GM18498 (cell line): Measurements from ENCODE around the gene EZH1.
"Not testable (repeated sequence)": the region's sequence is repeated elsewhere in the genome, so short reads cannot be mapped to it uniquely, and the experiment has no call there.

Experiments used
- ATAC-seq: cut with Tn5 transposase; IDR thresholded peaks from one replicate; pipeline ENCODE4 v1.9.1; 2021; ENCODE audit warnings: mild to moderate bottlenecking, moderate library complexity; ENCODE audit not compliant: unreplicated experiment

EZH1 gene

DNA sequence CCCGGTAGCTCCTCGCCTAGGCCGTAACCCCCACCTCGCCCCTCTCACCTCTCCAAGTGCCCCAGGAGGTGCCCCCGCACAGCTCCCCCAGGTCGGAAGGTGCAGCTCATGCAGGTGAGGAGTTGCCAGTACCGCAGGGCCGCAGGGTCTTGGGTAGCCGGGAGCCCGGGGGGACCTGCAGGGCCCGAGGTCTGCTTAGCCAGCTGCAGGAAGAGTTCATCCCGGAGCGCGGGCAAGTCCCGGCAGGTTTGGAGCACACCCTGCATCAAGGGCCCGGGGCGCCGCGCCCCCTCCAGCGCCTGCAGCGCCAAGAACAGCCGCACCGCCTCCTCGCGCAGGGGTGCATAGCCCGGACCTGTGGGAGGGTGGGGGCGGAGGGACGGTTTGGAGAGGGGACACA is 72.8 kb downstream of the EZH1 start:
- no peak for ATAC-seq

DNA sequence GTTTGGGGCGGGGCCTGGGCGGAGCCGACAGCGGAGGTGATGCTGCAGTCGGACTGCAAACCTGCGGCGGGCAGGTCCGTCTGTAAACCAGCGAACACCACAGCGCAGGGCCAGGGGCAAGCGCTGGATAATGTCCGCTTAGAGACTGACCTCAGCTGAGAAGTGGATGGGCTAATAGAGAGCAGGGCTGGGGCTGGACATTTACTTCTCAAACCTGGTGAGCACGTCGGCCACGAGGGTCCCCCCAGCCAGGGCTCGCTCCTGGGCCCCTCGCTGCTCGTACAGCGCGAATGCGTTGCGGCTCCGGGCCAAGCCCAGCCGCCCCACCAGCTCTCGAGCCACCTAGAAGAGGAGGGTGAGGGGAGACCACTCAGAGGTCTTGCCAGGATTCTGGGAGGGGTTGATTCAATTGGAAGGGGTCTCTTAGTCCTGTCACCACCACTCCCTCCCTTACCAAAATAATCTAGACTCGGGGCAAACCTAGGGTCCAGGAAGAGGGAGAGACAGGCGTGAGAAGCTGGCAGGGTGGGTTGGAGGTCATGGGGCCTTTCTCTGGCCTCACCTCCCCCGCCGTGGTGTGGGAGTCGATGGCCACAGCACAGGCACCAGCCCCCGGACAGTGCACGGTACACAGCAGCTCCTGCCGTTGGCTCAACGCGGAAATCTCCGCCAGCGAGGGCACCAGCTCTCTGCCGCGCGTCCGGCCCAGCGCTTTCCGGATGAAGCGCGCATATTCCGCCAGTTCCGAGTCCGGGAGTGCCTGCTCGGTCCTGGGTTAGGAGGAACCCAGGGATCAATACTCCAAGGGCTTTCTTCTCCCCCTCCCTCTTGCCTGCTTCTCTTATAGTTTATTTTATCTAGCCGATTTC is 73.8 kb downstream of the EZH1 start:
- no peak for ATAC-seq

DNA sequence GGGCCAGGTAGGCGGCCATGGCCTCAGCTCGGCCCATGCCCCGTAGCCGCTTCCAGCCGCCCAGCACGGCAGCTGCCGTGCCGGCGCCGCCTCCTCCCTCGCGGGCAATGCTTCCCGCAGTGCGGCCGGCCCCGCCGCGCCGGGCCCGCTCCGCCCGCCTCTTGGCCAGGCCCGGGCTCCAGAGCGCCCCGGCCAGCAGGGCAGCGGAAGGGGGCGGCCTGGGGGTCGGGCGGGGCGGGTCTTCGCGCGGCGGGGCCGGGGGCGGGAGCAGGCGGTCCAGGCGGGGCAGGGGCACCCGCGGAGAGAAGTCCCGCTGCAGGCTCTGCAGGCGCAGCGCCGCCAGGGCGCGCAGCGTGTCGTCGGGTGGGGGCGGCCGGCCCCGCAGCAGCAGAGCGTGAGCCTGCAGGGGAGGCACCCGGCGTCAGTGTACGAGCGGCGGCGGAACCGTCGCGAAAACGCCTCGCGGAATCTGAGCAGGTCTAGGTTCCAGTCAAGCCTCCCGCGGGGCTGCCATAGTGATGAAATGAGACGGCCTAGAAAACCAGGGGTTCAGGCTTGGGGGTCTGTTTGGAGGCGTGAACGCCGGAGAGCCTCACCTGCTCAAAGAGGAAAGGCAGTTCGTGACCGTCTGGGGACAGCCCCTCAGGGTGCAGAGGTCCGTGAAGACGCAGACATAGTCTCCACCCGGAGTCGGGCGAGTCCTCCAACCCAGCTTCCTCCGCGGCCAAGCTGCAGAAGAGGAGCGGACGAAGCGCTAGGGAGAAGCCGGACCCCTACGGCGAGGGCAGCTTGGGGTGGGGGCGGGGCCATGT is 74.7 kb downstream of the EZH1 start:
- ATAC-seq, result no peak

DNA sequence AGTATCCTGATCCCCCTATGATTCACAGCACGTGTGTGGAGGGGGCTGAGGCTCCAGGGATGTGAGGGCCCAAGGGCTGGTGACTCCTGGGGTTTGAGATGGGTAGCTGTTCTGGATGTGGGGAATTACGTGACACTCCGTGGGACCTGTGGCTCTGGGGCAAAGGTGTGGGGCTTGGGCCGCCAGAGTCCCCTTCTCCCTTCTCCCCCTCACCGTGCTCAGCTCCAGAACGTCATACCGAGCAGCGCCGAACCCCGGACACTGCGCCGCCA is 75.2 kb downstream of the EZH1 start:
- ATAC-seq, result no peak

DNA sequence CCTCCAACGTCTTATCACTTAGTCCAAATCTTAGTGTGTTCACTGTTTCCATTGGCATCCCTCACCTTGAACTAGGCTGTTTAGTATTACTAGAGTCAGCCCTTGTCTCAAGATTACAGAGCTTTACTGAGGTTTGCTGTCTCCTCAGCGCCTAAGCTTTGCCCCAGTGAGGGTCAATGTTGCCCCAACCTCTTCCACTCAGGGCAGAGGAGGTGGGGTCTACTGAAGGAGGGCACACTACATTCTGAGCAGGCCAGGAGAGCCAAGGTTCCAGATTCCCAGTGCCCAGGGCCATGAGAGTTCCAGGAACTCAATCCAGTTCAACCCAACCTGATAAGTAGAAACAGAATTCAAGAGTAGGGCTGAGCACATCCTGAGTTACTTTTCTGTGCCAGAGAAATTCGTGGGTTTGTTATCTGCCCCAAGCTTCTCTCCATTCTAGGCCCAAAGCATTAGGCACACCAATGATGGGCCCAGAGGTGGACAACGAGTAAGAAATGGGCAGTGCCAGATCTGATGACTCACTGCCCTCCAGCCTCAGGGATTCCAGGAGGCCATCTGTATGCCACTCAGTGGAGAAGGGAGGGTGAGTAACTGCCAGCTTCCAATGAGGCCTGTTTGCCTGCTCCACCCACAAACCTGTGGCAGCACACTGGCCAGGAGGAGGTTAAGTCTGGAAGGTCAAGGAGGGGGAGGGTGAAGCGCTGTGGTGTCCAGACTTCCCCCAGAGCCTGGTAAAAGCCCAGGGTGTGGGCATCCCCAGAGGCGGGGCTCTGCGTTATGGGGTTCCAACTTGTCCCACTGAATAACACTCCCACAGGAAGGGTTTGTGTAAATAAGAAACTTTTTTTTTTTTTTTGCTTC is 77.5 kb downstream of the EZH1 start:
- ATAC-seq, result no peak

DNA sequence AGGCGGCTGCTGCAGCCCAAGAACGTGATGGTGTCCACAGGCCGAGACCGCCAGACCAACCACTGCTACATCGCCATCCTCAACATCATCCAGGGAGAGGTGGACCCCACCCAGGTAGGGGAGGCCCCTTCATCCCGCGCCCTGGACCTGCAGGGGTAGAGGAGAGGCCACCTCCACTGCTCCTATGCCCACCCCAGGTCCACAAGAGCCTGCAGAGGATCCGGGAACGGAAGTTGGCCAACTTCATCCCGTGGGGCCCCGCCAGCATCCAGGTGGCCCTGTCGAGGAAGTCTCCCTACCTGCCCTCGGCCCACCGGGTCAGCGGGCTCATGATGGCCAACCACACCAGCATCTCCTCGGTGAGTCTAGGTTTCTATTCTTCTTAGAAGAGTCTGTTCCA is 78.7 kb downstream of the EZH1 start:
- ATAC-seq, result not testable (repeated sequence)

DNA sequence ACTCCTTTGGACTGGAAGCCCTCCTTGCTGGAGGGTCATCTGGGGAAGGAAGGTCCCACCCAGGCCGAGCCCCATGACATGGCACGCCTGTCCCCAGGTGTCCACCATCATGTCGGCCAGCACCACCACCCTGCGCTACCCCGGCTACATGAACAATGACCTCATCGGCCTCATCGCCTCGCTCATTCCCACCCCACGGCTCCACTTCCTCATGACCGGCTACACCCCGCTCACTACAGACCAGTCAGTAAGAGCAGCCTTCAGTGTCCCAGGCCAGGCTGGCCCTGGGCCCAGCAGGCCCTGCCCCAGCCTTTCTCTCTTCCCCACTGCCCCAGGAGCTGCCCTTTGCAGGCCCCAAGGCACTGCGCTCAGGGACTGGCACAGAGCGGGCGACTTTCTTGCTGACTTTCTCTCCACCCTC is 79.2 kb downstream of the EZH1 start:
- ATAC-seq, result no peak

DNA sequence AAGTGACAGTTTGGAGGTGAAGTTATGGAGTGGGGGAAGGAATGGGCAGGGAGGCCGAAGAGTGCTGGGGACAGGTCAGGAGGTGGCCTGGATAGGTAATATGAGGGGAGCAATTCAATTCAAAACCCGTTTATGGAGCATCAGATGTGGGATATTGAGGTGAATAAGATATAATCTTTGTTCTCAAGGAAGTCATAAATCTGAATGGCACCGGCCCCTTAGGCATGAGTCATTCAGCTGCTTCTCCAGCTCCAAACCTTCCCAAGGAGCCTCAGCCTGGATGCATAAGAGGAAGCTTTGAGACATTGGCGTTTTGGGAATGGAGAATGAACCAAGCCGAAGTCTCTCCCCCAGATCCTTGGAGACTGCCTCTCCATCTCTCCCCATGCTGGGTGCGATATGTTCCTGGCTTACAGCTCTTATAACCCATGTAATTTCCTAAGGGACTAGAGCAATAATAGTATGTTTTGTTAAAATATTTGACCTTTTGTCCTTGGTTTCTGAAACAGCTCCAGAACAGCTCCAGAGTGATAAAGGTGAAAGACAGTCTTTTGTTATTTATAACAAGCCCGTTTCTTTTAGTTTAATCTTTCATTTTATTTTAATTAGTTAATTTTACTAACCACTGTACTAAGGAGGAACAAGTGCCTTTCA is 84.0 kb downstream of the EZH1 start:
- no peak for ATAC-seq

DNA sequence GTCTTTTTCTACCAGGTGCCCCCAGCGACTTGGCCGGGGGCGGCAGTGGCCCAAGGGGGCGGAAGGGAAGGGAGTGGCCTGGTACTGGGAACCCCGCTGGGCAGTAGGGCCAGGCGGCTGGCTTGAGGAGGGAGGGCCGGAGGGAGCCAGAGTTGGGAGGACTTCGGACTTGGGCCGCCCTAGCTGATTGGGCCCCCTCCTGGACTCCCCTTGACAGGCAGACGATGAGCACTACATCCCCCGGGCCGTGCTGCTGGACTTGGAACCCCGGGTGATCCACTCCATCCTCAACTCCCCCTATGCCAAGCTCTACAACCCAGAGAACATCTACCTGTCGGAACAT is 84.9 kb downstream of the EZH1 start:
- not testable (repeated sequence) for ATAC-seq

DNA sequence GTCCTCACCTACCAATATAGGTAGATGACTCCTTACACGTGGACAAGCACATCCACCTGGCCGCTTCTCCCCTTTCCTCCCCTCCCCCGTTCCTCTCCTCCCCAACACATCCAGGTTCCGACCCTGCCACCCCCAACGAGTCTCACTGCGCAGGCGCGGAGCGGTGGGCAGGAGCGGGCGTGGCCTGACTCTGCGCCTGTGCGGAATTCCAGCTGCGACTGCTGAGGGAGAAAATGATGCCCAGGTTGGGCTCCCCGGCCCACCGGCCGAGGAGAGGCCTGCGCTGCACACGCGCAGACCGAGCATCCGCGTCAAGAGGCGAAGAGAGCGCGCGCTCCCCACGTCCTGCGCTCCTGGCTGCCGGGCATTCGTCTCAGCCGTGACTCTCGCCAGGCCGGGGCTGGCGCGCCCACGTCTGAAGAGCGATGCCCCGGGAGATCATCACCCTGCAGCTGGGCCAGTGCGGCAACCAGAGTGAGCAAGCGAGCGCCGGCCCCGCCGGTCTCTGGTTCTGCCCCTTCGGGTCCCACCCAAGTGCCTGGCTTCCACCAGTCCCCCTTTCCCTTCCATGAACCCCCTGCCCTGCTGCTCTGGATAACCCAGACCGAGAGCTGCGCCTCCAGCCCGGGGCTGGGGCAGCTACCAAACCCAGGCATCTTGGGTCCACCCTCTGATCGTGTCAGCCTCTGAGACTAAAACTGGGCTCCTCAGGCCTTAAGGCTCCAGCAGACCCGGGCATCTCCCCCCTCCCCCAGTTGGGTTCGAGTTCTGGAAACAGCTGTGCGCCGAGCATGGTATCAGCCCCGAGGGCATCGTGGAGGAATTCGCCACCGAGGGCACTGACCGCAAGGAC is 85.5 kb downstream of the EZH1 start, which contains the start of gene TUBG2:
TSS of gene TUBG2 (plus strand) at position 206 of the 853 bp plus-strand sequence. CDS start at position 426, 220 bp downstream.
- peak; percentile 61 for ATAC-seq

DNA sequence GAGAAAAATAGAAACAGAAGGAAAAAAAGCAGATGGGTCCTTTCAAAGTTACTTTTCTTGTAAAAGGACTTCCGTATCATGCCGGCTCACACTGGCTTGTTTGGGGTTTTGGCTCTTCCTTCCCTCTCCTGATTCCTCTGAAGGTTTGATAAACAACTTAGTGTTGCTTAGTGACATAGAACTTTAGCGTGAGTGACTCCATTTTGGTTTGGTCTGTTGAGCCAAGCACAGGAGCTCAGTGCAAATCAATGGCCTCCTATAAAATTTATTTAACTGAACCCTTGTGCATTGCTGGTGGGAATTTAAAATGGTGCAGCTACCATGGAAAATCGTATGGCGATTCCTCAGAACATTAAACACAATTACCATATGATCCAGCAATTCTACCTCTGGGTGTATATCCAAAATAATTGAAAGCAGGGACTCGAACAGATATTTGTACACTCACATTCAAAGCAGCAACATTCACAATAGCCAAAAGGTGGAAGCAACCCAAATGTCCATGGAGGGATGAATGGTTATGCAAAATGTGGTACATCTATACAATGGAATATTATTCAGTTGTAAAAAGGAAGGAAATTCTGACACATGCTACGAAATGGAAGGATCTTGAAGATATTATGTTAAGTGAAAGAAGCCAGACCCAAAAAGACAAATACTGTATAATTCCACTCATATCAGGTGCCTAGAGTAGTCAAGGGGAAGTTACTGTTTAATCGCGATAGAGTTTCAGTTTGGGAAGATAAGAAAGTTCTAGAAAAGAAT is 86.8 kb downstream of the EZH1 start:
- no peak for ATAC-seq

DNA sequence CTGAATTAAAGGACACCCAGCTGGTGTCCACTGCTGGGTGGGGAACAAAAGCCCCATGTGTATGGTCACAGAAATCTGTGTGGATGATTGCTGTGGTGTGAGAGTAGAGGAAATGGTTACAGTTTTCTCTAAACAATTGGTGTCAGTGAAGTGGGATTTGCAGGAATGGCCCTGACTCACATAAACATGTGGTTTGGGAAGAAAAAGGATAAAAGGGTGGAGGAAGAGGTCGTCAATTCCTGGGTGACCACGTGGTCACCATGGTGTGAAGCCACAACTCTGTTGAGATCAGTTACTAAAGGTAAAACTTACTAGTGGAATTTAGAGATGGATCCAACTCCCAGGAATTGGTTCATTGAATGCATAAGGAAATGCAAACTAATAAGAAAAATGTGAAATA is 89.3 kb downstream of the EZH1 start:
- ATAC-seq, result no peak

DNA sequence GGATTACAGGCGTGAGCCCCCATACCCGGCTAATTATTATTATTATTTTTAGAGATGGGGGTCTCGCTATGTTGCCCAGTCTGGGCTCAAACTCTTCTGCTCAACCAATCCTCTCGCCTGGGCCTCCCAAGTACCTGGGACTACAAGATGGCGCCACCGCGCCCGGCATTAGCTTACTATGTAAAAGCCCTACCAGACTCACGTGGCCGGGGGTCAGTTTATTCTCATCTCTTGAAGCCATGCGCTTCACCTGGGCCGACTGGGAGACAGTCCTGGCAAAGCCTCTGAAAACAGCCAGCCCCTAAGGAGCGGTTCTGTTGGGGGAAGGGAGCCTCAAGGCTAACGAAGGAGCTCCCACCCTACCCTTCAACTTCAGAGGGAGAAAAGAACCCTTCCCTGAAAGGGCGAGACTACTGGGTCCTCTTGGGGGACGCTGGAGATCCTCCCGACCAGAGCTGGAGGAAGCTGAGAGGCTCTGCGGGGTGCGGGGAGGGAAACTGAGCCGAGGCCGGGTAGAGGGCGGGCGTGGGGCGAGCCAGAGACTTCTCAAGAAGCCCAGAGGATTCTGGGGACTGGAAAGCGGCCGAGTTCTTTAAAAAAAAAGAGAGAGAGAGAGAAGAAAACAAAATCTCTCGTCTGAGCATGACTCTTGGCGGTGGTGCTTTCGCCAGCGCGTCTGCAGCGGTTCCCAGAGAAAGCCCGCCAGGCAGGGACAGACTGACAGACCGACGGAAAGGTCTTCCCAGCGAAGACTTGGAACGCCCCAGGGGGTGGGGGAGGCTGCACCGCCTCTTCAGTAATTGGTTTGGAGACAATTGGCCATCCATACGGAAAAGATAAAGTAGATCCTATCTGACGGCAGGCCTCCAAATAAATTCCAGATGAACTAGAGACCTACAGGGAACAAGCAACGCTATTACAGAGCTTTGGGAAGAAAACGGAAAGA is 91.4 kb downstream of the EZH1 start:
- no peak for ATAC-seq

DNA sequence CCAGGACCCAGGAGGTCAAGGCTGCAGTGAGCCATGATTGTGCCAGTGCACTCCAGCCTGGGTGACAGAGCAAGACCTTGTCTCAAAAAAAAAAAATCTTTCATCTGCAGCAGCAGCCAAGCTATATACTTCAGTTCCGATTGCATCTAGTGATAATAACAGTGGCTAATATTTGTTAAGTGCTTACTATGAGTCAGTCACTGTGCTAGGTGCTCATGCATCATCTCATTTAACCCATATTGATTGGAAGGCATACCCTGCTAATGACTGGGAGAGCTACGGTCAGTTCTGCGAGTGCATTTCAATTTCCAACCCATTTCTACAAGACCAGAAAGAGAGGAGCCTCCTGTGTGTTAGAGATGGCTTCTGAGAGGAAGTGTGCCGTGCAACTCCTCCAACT is 93.4 kb downstream of the EZH1 start:
- no peak for ATAC-seq
